ENCODE results near the gene INPPL1. TPM values are rescaled to one million over a fixed set of nuclear protein-coding genes. Genes with fewer than 3 reads are reported as not detected.

Gene INPPL1
- total and polyA plus RNA-seq, 2 donors from 2014 or later: 39.9 to 120 TPM

- FAIRE-seq: no peak
Measured at GRCh38 chr11:72233056-72233772, 8.6 kb downstream of the INPPL1 start.

GRCh38 chr11:72233773-72234513 is 9.4 kb downstream of the INPPL1 start:
- FAIRE-seq: no peak
- Histone ChIP-seq H3K9ac (ENCODE audit: low read length in 3 of 3) (no peak overlapping the region), H3K36me3 (ENCODE audit: control insufficient read depth in 2 of 3, insufficient read depth in 3 of 3, low read length in 3 of 3) (peaks cover 9 to 72% (median 49%) of the 10 kb centered on the region in 3 donors), H3K27ac (ENCODE audit: low read depth in 2 of 2, low read length in 2 of 2) (no peak overlapping the region), H3K4me1 (ENCODE audit: control insufficient read depth in 2 of 3, insufficient read depth in 2 of 3, low read depth in 1 of 3, low read length in 3 of 3) (peaks cover 0 to 6% (median 4%) of the 10 kb centered on the region in 3 donors), H3K9me3 (ENCODE audit: control insufficient read depth in 2 of 3, insufficient read depth in 1 of 3, low read length in 3 of 3) (no peaks in the 10 kb centered on the region), H3K4me3 (ENCODE audit: low read length in 3 of 3) (no peak overlapping the region), H3K27me3 (ENCODE audit: control insufficient read depth, insufficient read depth, low read length) (no peaks in the 10 kb centered on the region)
- TF ChIP-seq CTCF (IDR thresholded peaks at IDR 0.05; ENCODE audit: borderline replicate concordance, extremely low read depth, insufficient read depth): no peak
- DNase-seq: peak in 1 of 5 donors; percentile 6
- intact Hi-C loops (cut with DNase I): no loop called here

More at GRCh38 chr11:72233056-72233772, 8.6 kb downstream of the INPPL1 start:
- no peak overlapping the region for H3K9ac ChIP-seq (ENCODE audit: low read length in 3 of 3)
- peaks cover 9 to 78% (median 54%) of the 10 kb centered on the region in 3 donors for H3K36me3 ChIP-seq (ENCODE audit: control insufficient read depth in 2 of 3, insufficient read depth in 3 of 3, low read length in 3 of 3)
- no peak for TF ChIP-seq CTCF (IDR thresholded peaks at IDR 0.05; ENCODE audit: borderline replicate concordance, extremely low read depth, insufficient read depth)
- no peaks in the 10 kb centered on the region for H3K9me3 ChIP-seq (ENCODE audit: control insufficient read depth in 2 of 3, insufficient read depth in 1 of 3, low read length in 3 of 3)
- DNase-seq: no peak
- no peak overlapping the region for H3K4me3 ChIP-seq (ENCODE audit: low read length in 3 of 3)
- H3K4me1 ChIP-seq (ENCODE audit: control insufficient read depth in 2 of 3, insufficient read depth in 2 of 3, low read depth in 1 of 3, low read length in 3 of 3): peaks cover 0 to 4% (median 4%) of the 10 kb centered on the region in 3 donors
- H3K27ac ChIP-seq (ENCODE audit: low read depth in 2 of 2, low read length in 2 of 2): no peak overlapping the region
- no peaks in the 10 kb centered on the region for H3K27me3 ChIP-seq (ENCODE audit: control insufficient read depth, insufficient read depth, low read length)
- intact Hi-C loops (cut with DNase I): no loop called here

GRCh38 chr11:72234514-72234830 is 9.9 kb downstream of the INPPL1 start:
- no peak overlapping the region for H3K27ac ChIP-seq (ENCODE audit: low read depth in 2 of 2, low read length in 2 of 2)
- DNase-seq (no peak), FAIRE-seq (no peak)
- H3K9me3 ChIP-seq (ENCODE audit: control insufficient read depth in 2 of 3, insufficient read depth in 1 of 3, low read length in 3 of 3): no peaks in the 10 kb centered on the region
- no peak overlapping the region for H3K9ac ChIP-seq (ENCODE audit: low read length in 3 of 3)
- no peak for TF ChIP-seq CTCF (IDR thresholded peaks at IDR 0.05; ENCODE audit: borderline replicate concordance, extremely low read depth, insufficient read depth)
- peaks cover 9 to 67% (median 44%) of the 10 kb centered on the region in 3 donors for H3K36me3 ChIP-seq (ENCODE audit: control insufficient read depth in 2 of 3, insufficient read depth in 3 of 3, low read length in 3 of 3)
- peaks cover 2% of the 10 kb centered on the region for H3K27me3 ChIP-seq (ENCODE audit: control insufficient read depth, insufficient read depth, low read length)
- H3K4me1 ChIP-seq (ENCODE audit: control insufficient read depth in 2 of 3, insufficient read depth in 2 of 3, low read depth in 1 of 3, low read length in 3 of 3): peaks cover 0 to 10% (median 4%) of the 10 kb centered on the region in 3 donors
- H3K4me3 ChIP-seq (ENCODE audit: low read length in 3 of 3): no peak overlapping the region
- intact Hi-C loops (cut with DNase I): no loop called here

Measured in kidney (tissue), 14 donors.